ENCODE data around the gene GPR161.
A peak's percentile ranks its signal among the peaks of the same experiment; 100 is the strongest.
"Not testable (repeated sequence)": the region's sequence is repeated elsewhere in the genome, so short reads cannot be mapped to it uniquely, and the experiment has no call there.

The GPR161 gene

GRCh38 chr1:168136709-168137514 is at the start of gene GPR161:
Gene GPR161, minus strand, starts transcription at chr1:168136930. Its CDS starts 32,080 bp downstream, at chr1:168104850.
- Mint-ChIP-seq H3K27me3 (peaks cover 43% of the 10 kb centered on the region), H3K27ac (peak within 1 kb of the TSS in 1 of 2 donors; percentile 74), H3K4me1 (peaks cover 23% of the 10 kb centered on the region), H3K9me3 (no peaks in the 10 kb centered on the region), H3K4me3 (peak within 1 kb of the TSS; percentile 77 to 83)
- DNase-seq: peak; percentile 26 to 30
- ATAC-seq: peak; percentile 56

GRCh38 chr1:168181063-168181720 is 44.5 kb upstream of the GPR161 start:
- not testable (repeated sequence) for H3K9me3 Mint-ChIP-seq, DNase-seq, H3K4me1 Mint-ChIP-seq, H3K27me3 Mint-ChIP-seq, ATAC-seq
- peak overlapping the region; percentile 56 to 68 for H3K4me3 Mint-ChIP-seq
- peak overlapping the region in 1 of 2 donors; percentile 89 for H3K27ac Mint-ChIP-seq

- no peak overlapping the region for H3K27ac Mint-ChIP-seq
Observed at GRCh38 chr1:168180148-168180524, 43.4 kb upstream of the GPR161 start.

GRCh38 chr1:168179438-168180147 is 42.9 kb upstream of the GPR161 start:
- ATAC-seq (peak; percentile 21), DNase-seq (peak in 1 of 2 donors; percentile 18)
- Mint-ChIP-seq H3K4me3 (no peak overlapping the region), H3K27me3 (peaks cover 10% of the 10 kb centered on the region), H3K9me3 (no peaks in the 10 kb centered on the region), H3K27ac (no peak overlapping the region), H3K4me1 (peaks cover 6% of the 10 kb centered on the region)

More at GRCh38 chr1:168180148-168180524, 43.4 kb upstream of the GPR161 start:
- H3K4me3 Mint-ChIP-seq: no peak overlapping the region
- no peaks in the 10 kb centered on the region for H3K9me3 Mint-ChIP-seq
- H3K4me1 Mint-ChIP-seq: peaks cover 6% of the 10 kb centered on the region
- DNase-seq (no peak), ATAC-seq (no peak)
- peaks cover 6% of the 10 kb centered on the region for H3K27me3 Mint-ChIP-seq

GRCh38 chr1:168178638-168179437 is 42.1 kb upstream of the GPR161 start, which contains the start of gene TIPRL:
Gene TIPRL, plus strand, starts transcription at chr1:168178962. Its CDS starts 116 bp downstream, at chr1:168179078.
- H3K27me3 Mint-ChIP-seq: peaks cover 12% of the 10 kb centered on the region
- peaks cover 3% of the 10 kb centered on the region for H3K4me1 Mint-ChIP-seq
- no peak within 1 kb of the TSS for H3K4me3 Mint-ChIP-seq
- no peaks in the 10 kb centered on the region for H3K9me3 Mint-ChIP-seq
- no peak within 1 kb of the TSS for H3K27ac Mint-ChIP-seq
- peak; percentile 91 for ATAC-seq
- peak; percentile 95 to 97 for DNase-seq

- ATAC-seq (no peak), DNase-seq (peak in 1 of 2 donors; percentile 2)
- no peaks in the 10 kb centered on the region for H3K4me1 Mint-ChIP-seq
- H3K27ac Mint-ChIP-seq: no peak overlapping the region
- no peaks in the 10 kb centered on the region for H3K9me3 Mint-ChIP-seq
- H3K27me3 Mint-ChIP-seq: peaks cover 18% of the 10 kb centered on the region
- no peak overlapping the region for H3K4me3 Mint-ChIP-seq
Observed at GRCh38 chr1:168178227-168178637, 41.5 kb upstream of the GPR161 start.

- H3K27me3 Mint-ChIP-seq: peaks cover 20% of the 10 kb centered on the region
- ATAC-seq (no peak), DNase-seq (no peak)
- H3K4me3 Mint-ChIP-seq: no peak overlapping the region
- H3K27ac Mint-ChIP-seq: no peak overlapping the region
- no peaks in the 10 kb centered on the region for H3K9me3 Mint-ChIP-seq
- no peaks in the 10 kb centered on the region for H3K4me1 Mint-ChIP-seq
Observed at GRCh38 chr1:168172250-168172915, 35.7 kb upstream of the GPR161 start.

- DNase-seq (no peak), ATAC-seq (no peak)
- Mint-ChIP-seq H3K4me1 (no peaks in the 10 kb centered on the region), H3K27me3 (peaks cover 20% of the 10 kb centered on the region), H3K27ac (no peak overlapping the region), H3K4me3 (no peak overlapping the region), H3K9me3 (no peaks in the 10 kb centered on the region)
Observed at GRCh38 chr1:168170564-168171508, 34.1 kb upstream of the GPR161 start.

GRCh38 chr1:168167806-168168205 is 31.1 kb upstream of the GPR161 start:
- ATAC-seq (no peak), DNase-seq (no peak)
- no peaks in the 10 kb centered on the region for H3K4me1 Mint-ChIP-seq
- H3K27me3 Mint-ChIP-seq: peaks cover 9% of the 10 kb centered on the region
- H3K9me3 Mint-ChIP-seq: no peaks in the 10 kb centered on the region
- H3K4me3 Mint-ChIP-seq: no peak overlapping the region
- no peak overlapping the region for H3K27ac Mint-ChIP-seq

GRCh38 chr1:168164771-168165170 is 28.0 kb upstream of the GPR161 start:
- H3K27me3 Mint-ChIP-seq: peaks cover 9% of the 10 kb centered on the region
- peaks cover 4% of the 10 kb centered on the region for H3K4me1 Mint-ChIP-seq
- no peak overlapping the region for H3K4me3 Mint-ChIP-seq
- H3K27ac Mint-ChIP-seq: no peak overlapping the region
- ATAC-seq (no peak), DNase-seq (no peak)
- peaks cover 12 to 24% of the 10 kb centered on the region in 2 donors for H3K9me3 Mint-ChIP-seq

- peaks cover 6% of the 10 kb centered on the region for H3K4me1 Mint-ChIP-seq
- ATAC-seq (no peak), DNase-seq (no peak)
- no peak overlapping the region for H3K4me3 Mint-ChIP-seq
- peaks cover 15 to 35% of the 10 kb centered on the region in 2 donors for H3K9me3 Mint-ChIP-seq
- peaks cover 9% of the 10 kb centered on the region for H3K27me3 Mint-ChIP-seq
- H3K27ac Mint-ChIP-seq: no peak overlapping the region
Observed at GRCh38 chr1:168163670-168164069, 26.9 kb upstream of the GPR161 start.

GRCh38 chr1:168161459-168161858 is 24.7 kb upstream of the GPR161 start:
- H3K4me1 Mint-ChIP-seq: peaks cover 6% of the 10 kb centered on the region
- H3K27me3 Mint-ChIP-seq: peaks cover 12% of the 10 kb centered on the region
- H3K9me3 Mint-ChIP-seq: peaks cover 29 to 48% of the 10 kb centered on the region in 2 donors
- ATAC-seq (no peak), DNase-seq (no peak)
- no peak overlapping the region for H3K27ac Mint-ChIP-seq
- no peak overlapping the region for H3K4me3 Mint-ChIP-seq

- Mint-ChIP-seq H3K27me3 (peaks cover 16% of the 10 kb centered on the region), H3K4me1 (peaks cover 6% of the 10 kb centered on the region), H3K4me3 (no peak overlapping the region), H3K9me3 (peaks cover 32 to 55% of the 10 kb centered on the region in 2 donors), H3K27ac (no peak overlapping the region)
- DNase-seq: no peak
- no peak for ATAC-seq
Observed at GRCh38 chr1:168159979-168160378, 23.2 kb upstream of the GPR161 start.
